Endothelial cell (in vitro differentiated cells): Measurements from ENCODE around the gene VEGFB. TPM values are rescaled to one million over a fixed set of nuclear protein-coding genes. Genes with fewer than 3 reads are reported as not detected.

Source experiments
- DNase-seq: peaks from one replicate; pipeline ENCODE4 v3.0.0; 2021; ENCODE audit warnings: low spot score
- H3K27ac Mint-ChIP-seq: one replicate; pipeline ENCODE4 v1.8.0; 2021; ENCODE audit warnings: mixed read lengths, inconsistent platforms; ENCODE audit not compliant: unreplicated experiment
- H3K27me3 Mint-ChIP-seq: one replicate; pipeline ENCODE4 v1.8.0; 2021; ENCODE audit warnings: mild to moderate bottlenecking, moderate library complexity, mixed read lengths, inconsistent platforms; ENCODE audit not compliant: unreplicated experiment
- H3K36me3 Mint-ChIP-seq: one replicate; pipeline ENCODE4 v1.8.0; 2021; ENCODE audit warnings: mild to moderate bottlenecking, low read depth, mixed read lengths, inconsistent platforms; ENCODE audit not compliant: unreplicated experiment
- H3K4me1 Mint-ChIP-seq: one replicate; pipeline ENCODE4 v1.8.0; 2021; ENCODE audit warnings: mild to moderate bottlenecking, mixed read lengths, inconsistent platforms; ENCODE audit not compliant: unreplicated experiment
- H3K4me3 Mint-ChIP-seq: one replicate; pipeline ENCODE4 v1.8.0; 2021; ENCODE audit warnings: mild to moderate bottlenecking, mixed read lengths, inconsistent platforms; ENCODE audit not compliant: unreplicated experiment
- H3K9me3 Mint-ChIP-seq: one replicate; pipeline ENCODE4 v1.8.0; 2021; ENCODE audit warnings: mixed read lengths, inconsistent platforms; ENCODE audit not compliant: unreplicated experiment
- total RNA-seq: library from RNA; stranded (reverse); fragmentation: NEBNext Ultra II Directional; extraction: Animal tissue kit (Norgen Biotek cat#: 25700); gene quantifications from one replicate; pipeline ENCODE4 v1.2.1, GENCODE V29; 2021; ENCODE audit not compliant: unreplicated experiment
- TF ChIP-seq, protein P1 (sequence below): fragments of 200-600 bp; sonication (generic); IDR thresholded peaks from one replicate; pipeline ENCODE4 v1.5.0; 2021; ENCODE audit warnings: antibody characterized with exemption; ENCODE audit not compliant: unreplicated experiment

The VEGFB gene
- total RNA-seq, 1 donor from 2014 or later, result 11.5 TPM

DNA sequence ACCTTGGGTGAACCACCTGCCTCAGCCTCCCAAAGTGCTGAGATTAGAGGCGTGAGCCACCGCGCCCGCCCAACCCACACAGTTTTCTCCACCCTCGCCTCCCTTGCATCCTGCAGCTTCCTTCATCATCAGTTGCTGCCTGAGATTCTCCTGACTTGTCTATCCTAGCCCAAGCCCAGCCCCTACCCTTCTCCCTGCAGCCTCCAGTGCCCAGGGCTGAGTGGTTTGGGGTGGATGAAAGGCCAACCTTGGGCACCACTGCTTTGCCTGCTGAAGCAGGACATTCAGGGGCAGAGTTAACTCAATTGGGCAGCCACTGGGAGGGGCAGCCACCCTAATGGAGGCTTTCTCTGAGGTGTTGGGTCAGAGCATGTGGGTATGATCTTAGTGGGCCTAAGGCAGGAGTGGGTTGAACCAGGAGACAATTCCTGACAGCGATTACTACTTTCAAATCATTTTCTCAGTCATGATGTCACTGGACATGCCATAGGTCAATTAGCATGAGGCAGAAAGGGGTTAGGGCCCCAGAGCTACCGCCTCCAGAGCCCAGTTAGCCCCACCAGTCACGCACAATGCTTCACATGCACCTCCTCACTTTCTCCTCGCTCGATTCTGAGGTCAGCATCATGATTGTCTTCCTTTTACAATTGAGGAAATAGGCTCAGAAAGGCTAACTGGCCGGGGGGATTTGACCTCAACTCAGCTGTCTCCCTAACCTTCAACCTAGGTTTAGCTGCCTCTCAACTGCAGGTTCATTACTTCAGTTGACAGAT, 5.5 kb downstream of the VEGFB start:
- TF ChIP-seq, protein P1, sequence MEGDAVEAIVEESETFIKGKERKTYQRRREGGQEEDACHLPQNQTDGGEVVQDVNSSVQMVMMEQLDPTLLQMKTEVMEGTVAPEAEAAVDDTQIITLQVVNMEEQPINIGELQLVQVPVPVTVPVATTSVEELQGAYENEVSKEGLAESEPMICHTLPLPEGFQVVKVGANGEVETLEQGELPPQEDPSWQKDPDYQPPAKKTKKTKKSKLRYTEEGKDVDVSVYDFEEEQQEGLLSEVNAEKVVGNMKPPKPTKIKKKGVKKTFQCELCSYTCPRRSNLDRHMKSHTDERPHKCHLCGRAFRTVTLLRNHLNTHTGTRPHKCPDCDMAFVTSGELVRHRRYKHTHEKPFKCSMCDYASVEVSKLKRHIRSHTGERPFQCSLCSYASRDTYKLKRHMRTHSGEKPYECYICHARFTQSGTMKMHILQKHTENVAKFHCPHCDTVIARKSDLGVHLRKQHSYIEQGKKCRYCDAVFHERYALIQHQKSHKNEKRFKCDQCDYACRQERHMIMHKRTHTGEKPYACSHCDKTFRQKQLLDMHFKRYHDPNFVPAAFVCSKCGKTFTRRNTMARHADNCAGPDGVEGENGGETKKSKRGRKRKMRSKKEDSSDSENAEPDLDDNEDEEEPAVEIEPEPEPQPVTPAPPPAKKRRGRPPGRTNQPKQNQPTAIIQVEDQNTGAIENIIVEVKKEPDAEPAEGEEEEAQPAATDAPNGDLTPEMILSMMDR, result no peak
- peaks cover 11% of the 10 kb centered on the region for H3K36me3 Mint-ChIP-seq
- no peak for DNase-seq
- peak overlapping the region; percentile 90 for H3K27ac Mint-ChIP-seq
- peaks cover 11% of the 10 kb centered on the region for H3K4me1 Mint-ChIP-seq
- peak overlapping the region; percentile 90 for H3K4me3 Mint-ChIP-seq
- H3K9me3 Mint-ChIP-seq, result no peaks in the 10 kb centered on the region
- H3K27me3 Mint-ChIP-seq, result peaks cover 25% of the 10 kb centered on the region

DNA sequence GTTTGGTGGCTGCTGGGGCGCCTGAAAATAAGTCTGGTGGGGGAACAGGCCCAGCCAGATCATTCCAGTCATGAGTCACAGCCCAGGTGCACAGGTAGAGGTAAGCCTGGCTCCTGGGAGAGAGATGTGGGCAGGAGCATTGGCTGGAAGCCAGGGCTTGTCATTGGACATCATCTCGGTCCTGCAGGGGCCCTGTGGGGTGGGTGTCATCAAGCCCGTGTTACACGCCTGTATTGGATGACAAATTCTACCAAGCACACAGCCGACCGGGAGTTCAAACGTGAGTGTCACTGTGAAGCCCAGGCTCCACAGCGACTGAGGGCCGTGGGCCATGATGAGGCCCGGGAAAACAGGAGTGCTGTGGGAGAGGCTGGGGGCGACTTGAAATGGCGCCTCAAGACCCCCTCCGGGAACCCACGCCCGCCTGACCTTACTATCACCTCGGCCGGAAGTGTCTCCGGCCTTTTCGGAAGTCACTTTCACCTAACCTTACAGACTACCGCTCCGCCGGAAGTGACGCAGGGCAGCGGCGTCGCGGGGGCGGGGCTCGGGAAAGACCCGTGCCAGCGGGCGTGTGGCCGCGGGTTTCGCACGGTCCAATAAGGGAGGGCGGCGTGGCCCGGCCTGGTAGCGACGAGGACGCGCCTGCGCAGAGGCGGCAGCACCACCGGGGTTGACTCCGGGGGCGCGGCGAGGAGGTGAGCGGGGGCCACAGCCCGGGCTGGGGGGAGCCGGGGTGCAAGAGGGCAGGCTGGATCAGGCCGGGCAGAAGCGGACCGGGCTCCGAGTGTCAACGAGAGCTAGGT, 6.3 kb downstream of the VEGFB start, which contains the start of gene FKBP2:
FKBP2 (plus strand) TSS at position 661 of the 806 bp plus-strand sequence. CDS start 1,293 bp downstream, outside the sequence.
- H3K27ac Mint-ChIP-seq, result peak within 1 kb of the TSS; percentile 90
- H3K9me3 Mint-ChIP-seq, result no peaks in the 10 kb centered on the region
- H3K27me3 Mint-ChIP-seq, result peaks cover 19% of the 10 kb centered on the region
- H3K36me3 Mint-ChIP-seq, result peaks cover 6% of the 10 kb centered on the region
- peak; percentile 95 for DNase-seq
- TF ChIP-seq, protein P1, result no peak
- peaks cover 8% of the 10 kb centered on the region for H3K4me1 Mint-ChIP-seq
- peak within 1 kb of the TSS; percentile 90 for H3K4me3 Mint-ChIP-seq

DNA sequence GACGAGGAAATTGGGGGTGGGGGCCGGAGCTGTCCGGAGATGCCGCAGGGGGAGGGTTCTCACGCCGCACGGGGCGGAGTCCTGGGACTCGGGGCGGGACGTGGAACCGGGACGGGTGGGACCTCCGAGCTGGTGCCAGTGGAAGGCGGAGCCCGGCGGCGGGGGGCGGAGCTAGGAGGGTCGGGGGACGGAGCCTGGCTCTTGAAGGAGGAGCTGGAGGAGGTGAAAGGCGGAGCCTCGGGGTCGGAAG, 6.8 kb downstream of the VEGFB start:
- H3K4me1 Mint-ChIP-seq, result peaks cover 8% of the 10 kb centered on the region
- no peaks in the 10 kb centered on the region for H3K9me3 Mint-ChIP-seq
- peaks cover 6% of the 10 kb centered on the region for H3K36me3 Mint-ChIP-seq
- TF ChIP-seq, protein P1, result no peak
- peak overlapping the region; percentile 90 for H3K4me3 Mint-ChIP-seq
- peaks cover 18% of the 10 kb centered on the region for H3K27me3 Mint-ChIP-seq
- DNase-seq, result peak; percentile 100
- no peak overlapping the region for H3K27ac Mint-ChIP-seq

DNA sequence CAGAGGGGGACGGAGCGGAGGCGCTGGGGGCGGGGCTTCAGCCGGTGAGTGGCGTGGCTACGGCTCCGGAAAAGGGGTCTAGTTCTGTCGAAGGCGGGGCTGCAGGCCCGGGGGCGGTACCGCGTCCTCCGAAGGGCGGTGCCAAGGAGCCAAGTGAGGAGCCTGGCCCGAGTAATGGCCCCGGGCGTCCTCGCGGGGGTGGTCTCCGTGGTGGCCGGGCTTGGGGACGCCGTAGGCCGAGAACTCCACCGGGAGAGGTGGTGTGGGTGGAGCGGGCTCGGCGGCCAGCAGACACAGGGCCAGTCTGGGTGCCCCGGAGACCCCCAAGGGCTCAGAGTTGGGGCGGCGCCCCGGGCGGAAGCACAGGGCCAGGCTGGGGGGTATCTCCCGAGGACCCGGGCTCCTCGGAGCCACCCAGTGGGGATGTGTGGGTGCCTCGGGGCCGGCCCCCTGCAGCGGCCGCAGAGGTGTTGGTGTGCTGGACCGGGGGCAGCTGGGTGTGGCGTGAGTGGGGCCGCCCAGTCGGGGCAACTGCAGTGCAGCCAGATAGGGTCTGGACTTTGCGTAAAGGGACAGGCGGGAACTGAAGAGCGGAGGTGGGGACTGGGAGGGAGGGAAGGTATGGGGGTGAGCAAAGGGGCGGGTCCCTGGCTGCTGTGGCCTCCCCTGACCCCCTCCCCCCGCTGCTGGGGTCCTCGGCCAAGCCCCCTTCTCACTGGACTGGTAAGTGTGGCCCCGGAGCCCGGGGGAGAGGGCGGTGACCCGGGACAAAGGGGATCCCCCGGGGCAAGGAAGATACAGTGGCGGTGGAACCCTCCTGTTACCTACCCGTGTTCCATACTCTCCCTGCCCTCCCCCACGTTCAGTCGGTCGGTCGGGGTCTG, 7.3 kb downstream of the VEGFB start:
- Mint-ChIP-seq H3K9me3 (no peaks in the 10 kb centered on the region), H3K4me3 (peak overlapping the region; percentile 90), H3K36me3 (peaks cover 6% of the 10 kb centered on the region), H3K27ac (no peak overlapping the region), H3K27me3 (peaks cover 18% of the 10 kb centered on the region), H3K4me1 (peaks cover 8% of the 10 kb centered on the region)
- TF ChIP-seq, protein P1, result no peak
- DNase-seq, result peak; percentile 37
